ENCODE measurements around the gene RHOH. TPM values are rescaled to one million over a fixed set of nuclear protein-coding genes. Genes with fewer than 3 reads are reported as not detected.

The RHOH gene
- total RNA-seq, 1 experiment from 2014 or later, result not detected

- no TSS peak for BruUV-seq (replicated peaks)
- intact Hi-C loops (cut with micrococcal nuclease), result no loop called here
- POLR2A ChIA-PET, result no interaction called here
- no peak overlapping the region for H3K4me3 Mint-ChIP-seq (ENCODE audit: unreplicated experiment)
- no peaks in the 10 kb centered on the region for H3K36me3 Mint-ChIP-seq (ENCODE audit: insufficient read depth, unreplicated experiment)
- no peaks in the 10 kb centered on the region for H3K27me3 Mint-ChIP-seq (ENCODE audit: insufficient read depth, unreplicated experiment)
- DNase-seq (ENCODE audit: unreplicated experiment), result no peak
- H3K4me1 Mint-ChIP-seq (ENCODE audit: insufficient read depth, unreplicated experiment), result no peaks in the 10 kb centered on the region
- CTCF ChIA-PET, result interaction anchor here (0.6 to 1.2 kb wide), 3 partner anchors 14 to 798 kb away, joined by 3 to 4 read pairs (median 3); no protein-coding TSS in a partner anchor
- TF ChIP-seq CTCF (IDR thresholded peaks at IDR 0.05; ENCODE audit: unreplicated experiment), result no peak
- no peak overlapping the region for H3K27ac Mint-ChIP-seq (ENCODE audit: low read depth, unreplicated experiment)
- peaks cover 18% of the 10 kb centered on the region for H3K9me3 Mint-ChIP-seq (ENCODE audit: unreplicated experiment)
Observed at GRCh38 chr4:40165916-40166315, 30.9 kb upstream of the RHOH start.

GRCh38 chr4:40168070-40168469 is 28.8 kb upstream of the RHOH start:
- no peaks in the 10 kb centered on the region for H3K27me3 Mint-ChIP-seq (ENCODE audit: insufficient read depth, unreplicated experiment)
- H3K9me3 Mint-ChIP-seq (ENCODE audit: unreplicated experiment), result peaks cover 18% of the 10 kb centered on the region
- TF ChIP-seq CTCF (IDR thresholded peaks at IDR 0.05; ENCODE audit: unreplicated experiment), result no peak
- intact Hi-C loops (cut with micrococcal nuclease), result no loop called here
- no peaks in the 10 kb centered on the region for H3K4me1 Mint-ChIP-seq (ENCODE audit: insufficient read depth, unreplicated experiment)
- no peak overlapping the region for H3K27ac Mint-ChIP-seq (ENCODE audit: low read depth, unreplicated experiment)
- POLR2A ChIA-PET, result no interaction called here
- H3K36me3 Mint-ChIP-seq (ENCODE audit: insufficient read depth, unreplicated experiment), result no peaks in the 10 kb centered on the region
- CTCF ChIA-PET, result no interaction called here
- no TSS peak for BruUV-seq (replicated peaks)
- no peak for DNase-seq (ENCODE audit: unreplicated experiment)
- no peak overlapping the region for H3K4me3 Mint-ChIP-seq (ENCODE audit: unreplicated experiment)

- Mint-ChIP-seq H3K4me3 (ENCODE audit: unreplicated experiment) (no peak overlapping the region), H3K4me1 (ENCODE audit: insufficient read depth, unreplicated experiment) (peaks cover 4% of the 10 kb centered on the region), H3K9me3 (ENCODE audit: unreplicated experiment) (peaks cover 18% of the 10 kb centered on the region), H3K27ac (ENCODE audit: low read depth, unreplicated experiment) (no peak overlapping the region), H3K27me3 (ENCODE audit: insufficient read depth, unreplicated experiment) (no peaks in the 10 kb centered on the region), H3K36me3 (ENCODE audit: insufficient read depth, unreplicated experiment) (no peaks in the 10 kb centered on the region)
- TF ChIP-seq CTCF (IDR thresholded peaks at IDR 0.05; ENCODE audit: unreplicated experiment), result no peak
- ChIA-PET CTCF (interaction anchor here (0.6 kb wide), 1 partner anchor 513 kb away, joined by 3 read pairs; no protein-coding TSS in a partner anchor), POLR2A (interaction anchor here (0.5 kb wide), 1 partner anchor 370 kb away, joined by 4 read pairs; no protein-coding TSS in a partner anchor)
- no peak for DNase-seq (ENCODE audit: unreplicated experiment)
- intact Hi-C loops (cut with micrococcal nuclease), result no loop called here
- no TSS peak for BruUV-seq (replicated peaks)
Observed at GRCh38 chr4:40170588-40170987, 26.2 kb upstream of the RHOH start.

- no peak for TF ChIP-seq CTCF (IDR thresholded peaks at IDR 0.05; ENCODE audit: unreplicated experiment)
- peaks cover under 1% of the 10 kb centered on the region for H3K9me3 Mint-ChIP-seq (ENCODE audit: unreplicated experiment)
- BruUV-seq (replicated peaks), result no TSS peak
- peaks cover 6% of the 10 kb centered on the region for H3K36me3 Mint-ChIP-seq (ENCODE audit: insufficient read depth, unreplicated experiment)
- ChIA-PET POLR2A (no interaction called here), CTCF (no interaction called here)
- intact Hi-C loops (cut with micrococcal nuclease), result no loop called here
- no peak overlapping the region for H3K27ac Mint-ChIP-seq (ENCODE audit: low read depth, unreplicated experiment)
- no peak for DNase-seq (ENCODE audit: unreplicated experiment)
- H3K4me1 Mint-ChIP-seq (ENCODE audit: insufficient read depth, unreplicated experiment), result peaks cover 4% of the 10 kb centered on the region
- no peak overlapping the region for H3K4me3 Mint-ChIP-seq (ENCODE audit: unreplicated experiment)
- no peaks in the 10 kb centered on the region for H3K27me3 Mint-ChIP-seq (ENCODE audit: insufficient read depth, unreplicated experiment)
Observed at GRCh38 chr4:40173470-40173875, 23.4 kb upstream of the RHOH start.

Measured in MCF 10A (cell line).